Measurements from ENCODE around the gene UGT1A5.
"Not testable (repeated sequence)": the region's sequence is repeated elsewhere in the genome, so short reads cannot be mapped to it uniquely, and the experiment has no call there.

UGT1A5 gene

GRCh38 chr2:233692648-233693047 is 20.1 kb upstream of the UGT1A5 start, which contains the start of gene UGT1A6:
Gene UGT1A6, plus strand, starts transcription at chr2:233692890. Its CDS starts 115 bp downstream, at chr2:233693005.
- in situ Hi-C loops (cut with HindIII; ENCODE audit: low sequenced_read_pairs), result no loop called here

GRCh38 chr2:233693963-233694362 is 18.7 kb upstream of the UGT1A5 start:
- in situ Hi-C loops (cut with HindIII; ENCODE audit: low sequenced_read_pairs), result no loop called here

GRCh38 chr2:233698740-233699139 is 14.0 kb upstream of the UGT1A5 start:
- in situ Hi-C loops (cut with HindIII; ENCODE audit: low sequenced_read_pairs), result no loop called here

GRCh38 chr2:233699424-233700027 is 13.2 kb upstream of the UGT1A5 start:
- in situ Hi-C loops (cut with HindIII; ENCODE audit: low sequenced_read_pairs), result no loop called here

- in situ Hi-C loops (cut with HindIII; ENCODE audit: low sequenced_read_pairs), result no loop called here
Measured at GRCh38 chr2:233700028-233700635, 12.6 kb upstream of the UGT1A5 start.

- in situ Hi-C loops (cut with HindIII; ENCODE audit: low sequenced_read_pairs), result not testable (repeated sequence)
Measured at GRCh38 chr2:233700842-233701241, 11.9 kb upstream of the UGT1A5 start.

GRCh38 chr2:233702238-233702637 is 10.5 kb upstream of the UGT1A5 start:
- in situ Hi-C loops (cut with HindIII; ENCODE audit: low sequenced_read_pairs), result no loop called here

GRCh38 chr2:233705911-233706506 is 6.7 kb upstream of the UGT1A5 start:
- in situ Hi-C loops (cut with HindIII; ENCODE audit: low sequenced_read_pairs), result no loop called here

GRCh38 chr2:233706720-233707119 is 6.0 kb upstream of the UGT1A5 start:
- in situ Hi-C loops (cut with HindIII; ENCODE audit: low sequenced_read_pairs), result no loop called here

- in situ Hi-C loops (cut with HindIII; ENCODE audit: low sequenced_read_pairs), result no loop called here
Measured at GRCh38 chr2:233707940-233708644, 4.6 kb upstream of the UGT1A5 start.

- in situ Hi-C loops (cut with HindIII; ENCODE audit: low sequenced_read_pairs), result no loop called here
Measured at GRCh38 chr2:233708942-233709341, 3.8 kb upstream of the UGT1A5 start.

GRCh38 chr2:233711312-233712008 is 1.2 kb upstream of the UGT1A5 start:
- in situ Hi-C loops (cut with HindIII; ENCODE audit: low sequenced_read_pairs), result no loop called here

GRCh38 chr2:233713262-233713615 is 532 bp downstream of the UGT1A5 start:
- in situ Hi-C loops (cut with HindIII; ENCODE audit: low sequenced_read_pairs), result no loop called here

- in situ Hi-C loops (cut with HindIII; ENCODE audit: low sequenced_read_pairs), result no loop called here
Measured at GRCh38 chr2:233714121-233714520, 1.4 kb downstream of the UGT1A5 start.

- in situ Hi-C loops (cut with HindIII; ENCODE audit: low sequenced_read_pairs), result no loop called here
Measured at GRCh38 chr2:233718552-233718951, 5.8 kb downstream of the UGT1A5 start, which contains the start of gene UGT1A4. Gene UGT1A4, plus strand, starts transcription at chr2:233718736. Its CDS starts 85 bp downstream, at chr2:233718821.

- in situ Hi-C loops (cut with HindIII; ENCODE audit: low sequenced_read_pairs), result no loop called here
Measured at GRCh38 chr2:233728723-233729301, 16.1 kb downstream of the UGT1A5 start, which contains the start of gene UGT1A3. Gene UGT1A3, plus strand, starts transcription at chr2:233729042. Its CDS starts 85 bp downstream, at chr2:233729127.

- in situ Hi-C loops (cut with HindIII; ENCODE audit: low sequenced_read_pairs), result not testable (repeated sequence)
Measured at GRCh38 chr2:233736868-233737653, 24.4 kb downstream of the UGT1A5 start.

GRCh38 chr2:233740870-233741269 is 28.2 kb downstream of the UGT1A5 start:
- in situ Hi-C loops (cut with HindIII; ENCODE audit: low sequenced_read_pairs), result no loop called here

GRCh38 chr2:233743464-233744259 is 31.0 kb downstream of the UGT1A5 start:
- in situ Hi-C loops (cut with HindIII; ENCODE audit: low sequenced_read_pairs), result no loop called here
